ENCODE measurements around the gene C22orf23. TPM values are rescaled to one million over a fixed set of nuclear protein-coding genes. Genes with fewer than 3 reads are reported as not detected.

The C22orf23 gene
- total RNA-seq, 1 donor from 2014 or later, result 0.54 TPM

DNA sequence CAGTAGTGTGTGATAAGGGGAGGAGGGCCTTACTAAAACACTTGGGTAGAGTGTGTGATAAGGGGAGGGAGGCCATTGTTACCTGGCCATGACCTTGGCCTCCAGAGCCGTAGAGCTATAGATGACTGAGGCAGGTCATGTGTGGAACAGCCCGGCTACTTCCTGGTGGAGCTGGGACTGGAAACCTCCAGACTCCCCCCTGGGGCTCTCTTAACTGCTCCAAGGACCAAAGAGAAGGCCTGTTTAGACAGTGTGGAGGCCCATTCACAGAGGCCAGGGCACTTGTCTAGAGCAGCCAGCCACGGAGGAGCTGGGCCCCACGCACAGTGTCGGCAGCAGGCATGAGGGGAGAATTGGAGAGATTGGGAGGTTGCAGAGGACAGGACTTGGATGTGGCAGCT is 59.8 kb downstream of the C22orf23 start:
- TF ChIP-seq, protein P1, sequence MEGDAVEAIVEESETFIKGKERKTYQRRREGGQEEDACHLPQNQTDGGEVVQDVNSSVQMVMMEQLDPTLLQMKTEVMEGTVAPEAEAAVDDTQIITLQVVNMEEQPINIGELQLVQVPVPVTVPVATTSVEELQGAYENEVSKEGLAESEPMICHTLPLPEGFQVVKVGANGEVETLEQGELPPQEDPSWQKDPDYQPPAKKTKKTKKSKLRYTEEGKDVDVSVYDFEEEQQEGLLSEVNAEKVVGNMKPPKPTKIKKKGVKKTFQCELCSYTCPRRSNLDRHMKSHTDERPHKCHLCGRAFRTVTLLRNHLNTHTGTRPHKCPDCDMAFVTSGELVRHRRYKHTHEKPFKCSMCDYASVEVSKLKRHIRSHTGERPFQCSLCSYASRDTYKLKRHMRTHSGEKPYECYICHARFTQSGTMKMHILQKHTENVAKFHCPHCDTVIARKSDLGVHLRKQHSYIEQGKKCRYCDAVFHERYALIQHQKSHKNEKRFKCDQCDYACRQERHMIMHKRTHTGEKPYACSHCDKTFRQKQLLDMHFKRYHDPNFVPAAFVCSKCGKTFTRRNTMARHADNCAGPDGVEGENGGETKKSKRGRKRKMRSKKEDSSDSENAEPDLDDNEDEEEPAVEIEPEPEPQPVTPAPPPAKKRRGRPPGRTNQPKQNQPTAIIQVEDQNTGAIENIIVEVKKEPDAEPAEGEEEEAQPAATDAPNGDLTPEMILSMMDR (IDR thresholded peaks at IDR 0.05; ENCODE audit: unreplicated experiment), result no peak
- Mint-ChIP-seq H3K36me3 (ENCODE audit: low read depth, unreplicated experiment) (peaks cover 10% of the 10 kb centered on the region), H3K27ac (ENCODE audit: unreplicated experiment) (peak overlapping the region; percentile 94), H3K4me3 (ENCODE audit: unreplicated experiment) (peak overlapping the region; percentile 72), H3K9me3 (ENCODE audit: unreplicated experiment) (no peaks in the 10 kb centered on the region), H3K4me1 (ENCODE audit: unreplicated experiment) (peaks cover 55% of the 10 kb centered on the region), H3K27me3 (ENCODE audit: unreplicated experiment) (peaks cover 3% of the 10 kb centered on the region)
- DNase-seq (ENCODE audit: low spot score), result no peak

Small RNA genes within 50 kb of the gene (microRNA-seq; reads per million reads assigned to microRNA genes)
- gene MIR4534 (ENCODE audit: unreplicated experiment) (not detected), gene MIR6820 (ENCODE audit: unreplicated experiment) (2.4 reads per million, percentile 34 among the genes with 10 or more reads in this experiment)

Other genes starting within 250 kb of the C22orf23 start
- gene GCAT, start 145.7 kb downstream of the C22orf23 start, total RNA-seq (ENCODE audit: unreplicated experiment), result 4.1 TPM
- not detected for gene GALR3, start 130.2 kb downstream of the C22orf23 start, total RNA-seq (ENCODE audit: unreplicated experiment)
- gene ANKRD54, start 109.3 kb downstream of the C22orf23 start, total RNA-seq (ENCODE audit: unreplicated experiment), result 14.4 TPM
- 732 TPM for gene EIF3L, start 104.2 kb downstream of the C22orf23 start, total RNA-seq (ENCODE audit: unreplicated experiment)
- 124 TPM for gene MICALL1, start 47.3 kb downstream of the C22orf23 start, total RNA-seq (ENCODE audit: unreplicated experiment)
- gene POLR2F, start 98 bp upstream of the C22orf23 start, total RNA-seq (ENCODE audit: unreplicated experiment), result 58.9 TPM
- 0.08 TPM for gene SOX10, start 31.0 kb upstream of the C22orf23 start, total RNA-seq (ENCODE audit: unreplicated experiment)
- gene PICK1, start 103.8 kb upstream of the C22orf23 start, total RNA-seq (ENCODE audit: unreplicated experiment), result 24.1 TPM
- not detected for gene SLC16A8, start 130.6 kb upstream of the C22orf23 start, total RNA-seq (ENCODE audit: unreplicated experiment)
- 0.77 TPM for gene BAIAP2L2, start 157.1 kb upstream of the C22orf23 start, total RNA-seq (ENCODE audit: unreplicated experiment)
- 22.5 TPM for gene PLA2G6, start 228.2 kb upstream of the C22orf23 start, total RNA-seq (ENCODE audit: unreplicated experiment)
- gene MAFF, start 248.4 kb upstream of the C22orf23 start, total RNA-seq (ENCODE audit: unreplicated experiment), result 3.5 TPM